Right ventricle myocardium superior (tissue), 1 donor: Measurements from ENCODE around the gene DDX24. TPM values are rescaled to one million over a fixed set of nuclear protein-coding genes. Genes with fewer than 3 reads are reported as not detected.
"Not testable (repeated sequence)": the region's sequence is repeated elsewhere in the genome, so short reads cannot be mapped to it uniquely, and the experiment has no call there.

ENCODE experiments used
- ATAC-seq: fragments of 200-7000 bp; cut with Tn5 transposase; one replicate; pipeline ENCODE4 v1.9.1; 2020; ENCODE audit warnings: mild to moderate bottlenecking; ENCODE audit not compliant: poor library complexity
- DNase-seq: peaks from one replicate; pipeline ENCODE4 v3.0.0-alpha.2; 2020
- intact Hi-C: fragments of 100-400 bp; cut with DNase I; formaldehyde crosslinking; loops from one replicate; pipeline ENCODE4 v1.11.2; 2022
- total RNA-seq: library from RNA; stranded (reverse); fragmentation: NEBNext Ultra II Directional; extraction: Animal tissue kit (Norgen Biotek cat#: 25700); gene quantifications from one replicate; pipeline ENCODE4 v1.2.1, GENCODE V29; 2021
- donor health status: DM: no; HTN: yes; CAD: no; lungs with severe emphysema.

DDX24 gene
- total RNA-seq, 1 donor from 2014 or later = 181 TPM

GRCh38 chr14:94098326-94098992 lies 17.5 kb upstream of the DDX24 start:
- DNase-seq (no peak), ATAC-seq (no peak)
- intact Hi-C loops = no loop called here

GRCh38 chr14:94097091-94097490 lies 16.1 kb upstream of the DDX24 start:
- no peak for DNase-seq
- ATAC-seq = no peak
- intact Hi-C loops = no loop called here

- no peak for ATAC-seq
- intact Hi-C loops = no loop called here
- no peak for DNase-seq
These were observed 12.4 kb upstream of the DDX24 start for GRCh38 chr14:94093418-94093817.

GRCh38 chr14:94089479-94089878 lies 8.5 kb upstream of the DDX24 start:
- no peak for ATAC-seq
- DNase-seq = no peak
- intact Hi-C loops = no loop called here

- ATAC-seq = no peak
- intact Hi-C loops = no loop called here
- DNase-seq = no peak
These were observed 7.5 kb upstream of the DDX24 start for GRCh38 chr14:94088516-94088915.

- intact Hi-C loops = no loop called here
- DNase-seq = no peak
- no peak for ATAC-seq
These were observed 6.9 kb upstream of the DDX24 start for GRCh38 chr14:94087891-94088290.

- ATAC-seq (peak; percentile 21), DNase-seq (no peak)
- intact Hi-C loops = loop anchor here (5.0 kb wide), 1 partner anchor 46 kb away; the partner anchor contains the start of gene IFI27L2
These were observed 401 bp upstream of the DDX24 start for GRCh38 chr14:94081386-94081820.

GRCh38 chr14:94079891-94080620 lies 946 bp downstream of the DDX24 start:
- ATAC-seq = no peak
- intact Hi-C loops = loop anchor here (5.0 kb wide), 1 partner anchor 47 kb away; the partner anchor contains the start of gene IFI27L2
- DNase-seq = no peak

GRCh38 chr14:94077823-94078222 lies 3.2 kb downstream of the DDX24 start:
- DNase-seq (no peak), ATAC-seq (no peak)
- intact Hi-C loops = no loop called here

GRCh38 chr14:94077111-94077821 lies 3.7 kb downstream of the DDX24 start:
- ATAC-seq (no peak), DNase-seq (no peak)
- intact Hi-C loops = no loop called here

- ATAC-seq (no peak), DNase-seq (no peak)
- intact Hi-C loops = no loop called here
These were observed 6.0 kb downstream of the DDX24 start for GRCh38 chr14:94075008-94075407.

- ATAC-seq (no peak), DNase-seq (no peak)
- intact Hi-C loops = no loop called here
These were observed 6.5 kb downstream of the DDX24 start for GRCh38 chr14:94074534-94074933.

- intact Hi-C loops, DNase-seq, ATAC-seq: not testable (repeated sequence)
These were observed 8.9 kb downstream of the DDX24 start for GRCh38 chr14:94072076-94072475.

- ATAC-seq (peak; percentile 38), DNase-seq (no peak)
- intact Hi-C loops = no loop called here
These were observed 14.8 kb downstream of the DDX24 start for GRCh38 chr14:94066089-94066676.

- no peak for ATAC-seq
- intact Hi-C loops = no loop called here
These were observed 18.6 kb downstream of the DDX24 start for GRCh38 chr14:94062344-94062940.

GRCh38 chr14:94059998-94060397 lies 21.0 kb downstream of the DDX24 start:
- intact Hi-C loops = no loop called here
- ATAC-seq = no peak

More at GRCh38 chr14:94062344-94062940, 18.6 kb downstream of the DDX24 start:
- DNase-seq = no peak

GRCh38 chr14:94058674-94059138 lies 22.3 kb downstream of the DDX24 start:
- intact Hi-C loops = no loop called here
- ATAC-seq (no peak), DNase-seq (no peak)

More at GRCh38 chr14:94059998-94060397, 21.0 kb downstream of the DDX24 start:
- DNase-seq = no peak

GRCh38 chr14:94058128-94058673 lies 22.8 kb downstream of the DDX24 start:
- intact Hi-C loops = no loop called here
- no peak for DNase-seq
- ATAC-seq = no peak
